Measurements from ENCODE around the gene GLYR1. TPM values are rescaled to one million over a fixed set of nuclear protein-coding genes. Genes with fewer than 3 reads are reported as not detected.
A peak's percentile ranks its signal among the peaks of the same experiment; 100 is the strongest.

GLYR1 gene
- total and polyA plus RNA-seq, 2 donors (not counting 1 experiment from before 2014, with no cell fraction given), result 34.0 to 137 TPM

GRCh38 chr16:4765511-4766474, 81.3 kb downstream of the GLYR1 start:
- H3K4me3 Mint-ChIP-seq, result peak overlapping the region; percentile 81
- Histone ChIP-seq H3K4me1 (ENCODE audit: control insufficient read depth in 2 of 2, insufficient read depth in 2 of 2, low read length in 2 of 2) (peaks cover 15 to 33% of the 10 kb centered on the region in 2 donors), H3K9ac (ENCODE audit: low read length) (peak overlapping the region; percentile 96), H3K36me3 (replicated peaks in 1 of 2; ENCODE audit: control extremely low read depth in 1 of 2, control insufficient read depth in 1 of 2, extremely low read depth in 1 of 2, insufficient read depth in 2 of 2, low read length in 1 of 2) (peaks cover 0 to 24% of the 10 kb centered on the region in 2 experiments), H3K79me2 (ENCODE audit: control insufficient read depth, insufficient read depth, low read length) (peaks cover 27% of the 10 kb centered on the region), H3K9me3 (ENCODE audit: control extremely low read depth in 1 of 3, control insufficient read depth in 2 of 3, insufficient read depth in 1 of 3, low read length in 2 of 3) (no peaks in the 10 kb centered on the region), H4K20me1 (ENCODE audit: control insufficient read depth, insufficient read depth, low read length, poor library complexity, severe bottlenecking) (no peaks in the 10 kb centered on the region), H3K4me2 (replicated peaks; ENCODE audit: low read depth, low read length, poor library complexity, severe bottlenecking) (peak overlapping the region; percentile 91), H3K27me3 (replicated peaks in 1 of 4; ENCODE audit: control extremely low read depth in 1 of 4, control insufficient read depth in 3 of 4, insufficient read depth in 4 of 4, low read length in 3 of 4) (no peaks in the 10 kb centered on the region), H3K4me3 (ENCODE audit: control extremely low read depth in 1 of 5, extremely low read depth in 1 of 5, insufficient read depth in 1 of 5, low read depth in 2 of 5, low read length in 4 of 5) (peak overlapping the region in 3 of 5 experiments; percentile 75 to 94 (median 94)), H2AFZ (ENCODE audit: insufficient read depth, low read depth, low read length, poor library complexity, severe bottlenecking) (peak overlapping the region; percentile 99), H3K27ac (ENCODE audit: low read length in 2 of 2) (no peak overlapping the region)
- CTCF ChIA-PET, result interaction anchor here (1.6 kb wide), 1 partner anchor 31 kb away, joined by 4 read pairs; the partner anchor contains the start of genes ANKS3 and DNAAF8
- POLR2A ChIA-PET, result interaction anchor here (1.3 kb wide), 1 partner anchor 31 kb away, joined by 4 read pairs; the partner anchor contains the start of genes ANKS3 and DNAAF8
- intact Hi-C loops (cut with micrococcal nuclease), result no loop called here
- peak overlapping the region; percentile 81 for H3K27ac Mint-ChIP-seq
- 92% methylated on average over 20 of the region's 26 CpGs for WGBS (ENCODE audit: insufficient coverage)
- peaks cover 31% of the 10 kb centered on the region for H3K4me1 Mint-ChIP-seq
- DNase-seq (no peak), ATAC-seq (ENCODE audit: low read depth) (no peak)
- no peaks in the 10 kb centered on the region for H3K27me3 Mint-ChIP-seq
- no peaks in the 10 kb centered on the region for H3K9me3 Mint-ChIP-seq (ENCODE audit: insufficient read depth)
- TF ChIP-seq CTCF (IDR thresholded peaks at IDR 0.05), result no peak
- TF ChIP-seq EZH2 (IDR thresholded peaks at IDR 0.05; ENCODE audit: borderline replicate concordance, insufficient read depth, low read depth, low read length, poor library complexity, severe bottlenecking), result no peak

DNA sequence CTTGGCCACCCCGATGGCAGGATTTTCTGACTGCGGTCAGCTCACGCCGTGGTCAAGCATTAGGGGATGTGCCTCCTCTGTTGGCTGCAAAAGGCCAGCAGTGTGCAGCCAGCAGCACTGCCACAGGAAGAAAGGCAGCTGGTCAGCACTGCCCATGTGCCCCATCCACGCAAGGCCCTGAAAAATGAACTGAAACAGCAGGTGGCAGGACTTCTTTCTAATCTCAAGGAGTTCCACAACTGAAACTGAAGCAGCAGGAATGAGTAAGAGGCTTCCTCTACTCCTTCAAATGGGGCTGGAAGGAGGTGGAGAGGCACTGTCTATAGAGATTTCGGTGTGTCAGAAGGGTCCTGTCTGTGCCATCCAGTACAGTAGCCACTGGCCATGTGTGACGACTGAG, 83.3 kb downstream of the GLYR1 start:
- Histone ChIP-seq H3K27ac (ENCODE audit: low read length in 2 of 2) (no peak overlapping the region), H3K9me3 (ENCODE audit: control extremely low read depth in 1 of 3, control insufficient read depth in 2 of 3, insufficient read depth in 1 of 3, low read length in 2 of 3) (no peaks in the 10 kb centered on the region), H3K27me3 (replicated peaks in 1 of 4; ENCODE audit: control extremely low read depth in 1 of 4, control insufficient read depth in 3 of 4, insufficient read depth in 4 of 4, low read length in 3 of 4) (no peaks in the 10 kb centered on the region), H4K20me1 (ENCODE audit: control insufficient read depth, insufficient read depth, low read length, poor library complexity, severe bottlenecking) (no peaks in the 10 kb centered on the region), H3K4me1 (ENCODE audit: control insufficient read depth in 2 of 2, insufficient read depth in 2 of 2, low read length in 2 of 2) (peaks cover 15 to 28% of the 10 kb centered on the region in 2 donors), H3K9ac (ENCODE audit: low read length) (no peak overlapping the region), H2AFZ (ENCODE audit: insufficient read depth, low read depth, low read length, poor library complexity, severe bottlenecking) (no peak overlapping the region), H3K4me2 (replicated peaks; ENCODE audit: low read depth, low read length, poor library complexity, severe bottlenecking) (no peak overlapping the region), H3K4me3 (ENCODE audit: control extremely low read depth in 1 of 5, extremely low read depth in 1 of 5, insufficient read depth in 1 of 5, low read depth in 2 of 5, low read length in 4 of 5) (no peak overlapping the region), H3K79me2 (ENCODE audit: control insufficient read depth, insufficient read depth, low read length) (peaks cover 27% of the 10 kb centered on the region), H3K36me3 (replicated peaks in 1 of 2; ENCODE audit: control extremely low read depth in 1 of 2, control insufficient read depth in 1 of 2, extremely low read depth in 1 of 2, insufficient read depth in 2 of 2, low read length in 1 of 2) (peaks cover 0 to 39% of the 10 kb centered on the region in 2 experiments)
- intact Hi-C loops (cut with micrococcal nuclease), result no loop called here
- ChIA-PET CTCF (interaction anchor here (0.7 kb wide), 1 partner anchor 22 kb away, joined by 3 read pairs; no protein-coding TSS in a partner anchor), POLR2A (no interaction called here)
- peak overlapping the region; percentile 7 for H3K4me3 Mint-ChIP-seq
- no peaks in the 10 kb centered on the region for H3K27me3 Mint-ChIP-seq
- no peak for DNase-seq
- TF ChIP-seq CTCF (IDR thresholded peaks at IDR 0.05) (no peak), EZH2 (IDR thresholded peaks at IDR 0.05; ENCODE audit: borderline replicate concordance, insufficient read depth, low read depth, low read length, poor library complexity, severe bottlenecking) (no peak)
- WGBS (ENCODE audit: insufficient coverage), result 98% methylated on average over 5 of the region's 7 CpGs
- no peaks in the 10 kb centered on the region for H3K9me3 Mint-ChIP-seq (ENCODE audit: insufficient read depth)
- no peak for ATAC-seq (ENCODE audit: low read depth)
- H3K4me1 Mint-ChIP-seq, result peaks cover 25% of the 10 kb centered on the region
- no peak overlapping the region for H3K27ac Mint-ChIP-seq

Data from B cell (primary cell).